Fibroblast of lung (primary cell): Measurements from ENCODE around the gene ETS2. TPM values are rescaled to one million over a fixed set of nuclear protein-coding genes. Genes with fewer than 3 reads are reported as not detected.

Source experiments
- DNase-seq, 2 donors: peaks; one replicate each; pipeline versions ENCODE4 v3.0.0 to v3.0.0-alpha.2; 2010; ENCODE audit warnings: low read depth in 2 of 2
- H2AFZ ChIP-seq: 2 replicates; pipeline ENCODE4 v1.5.1; 2012; ENCODE audit warnings: low read length, control low read depth, inconsistent platforms
- H3K27ac ChIP-seq: 2 replicates; pipeline ENCODE4 v1.5.1; 2011; ENCODE audit warnings: low read length, control low read depth; ENCODE audit not compliant: insufficient read depth
- H3K27me3 ChIP-seq: 2 replicates; pipeline ENCODE4 v1.5.1; 2011; ENCODE audit warnings: mild to moderate bottlenecking, low read length; ENCODE audit not compliant: control insufficient read depth, insufficient read depth
- H3K36me3 ChIP-seq: 2 replicates; pipeline ENCODE4 v1.5.1; 2011; ENCODE audit warnings: low read length; ENCODE audit not compliant: control insufficient read depth, insufficient read depth
- H3K4me1 ChIP-seq: 2 replicates; pipeline ENCODE4 v1.5.1; 2011; ENCODE audit warnings: low read length; ENCODE audit not compliant: control insufficient read depth, insufficient read depth; ENCODE audit errors: extremely low read depth
- H3K4me2 ChIP-seq: 2 replicates; pipeline ENCODE4 v1.5.1; 2011; ENCODE audit warnings: low read length, control low read depth; ENCODE audit not compliant: insufficient read depth; ENCODE audit errors: extremely low read depth
- H3K4me3 ChIP-seq, 4 experiments: fragments of 200-600 bp in 1 of 4; sonication (generic) in 1 of 4; replicated peaks in 1 of 4; 2 replicates each; pipeline ENCODE4 v1.5.1; 2011 to 2016; ENCODE audit warnings: low read length in 4 of 4, low read depth in 3 of 4, mild to moderate bottlenecking in 3 of 4, control low read depth in 2 of 4, inconsistent platforms in 1 of 4, mixed read lengths in 1 of 4; ENCODE audit not compliant: insufficient read depth in 1 of 4; ENCODE audit errors: control extremely low read depth in 1 of 4
- H3K79me2 ChIP-seq: 2 replicates; pipeline ENCODE4 v1.5.1; 2012; ENCODE audit warnings: mild to moderate bottlenecking, low read length, inconsistent platforms; ENCODE audit not compliant: control insufficient read depth, insufficient read depth
- H3K9ac ChIP-seq: 2 replicates; pipeline ENCODE4 v1.5.1; 2011; ENCODE audit warnings: mild to moderate bottlenecking, low read length, control low read depth; ENCODE audit not compliant: insufficient read depth
- H3K9me3 ChIP-seq: 2 replicates; pipeline ENCODE4 v1.5.1; 2012; ENCODE audit warnings: low read depth, low read length; ENCODE audit not compliant: control insufficient read depth, insufficient read depth
- H4K20me1 ChIP-seq: 2 replicates; pipeline ENCODE4 v1.5.1; 2011; ENCODE audit warnings: low read length; ENCODE audit not compliant: control insufficient read depth, insufficient read depth; ENCODE audit errors: extremely low read depth
- CTCF ChIP-seq, 2 donors: IDR thresholded peaks in 1 of 2; conservative IDR thresholded peaks in 1 of 2; 1 replicate in 1 of 2; 2 replicates in 1 of 2; pipeline ENCODE4 v1.5.1; 2011 to 2012; ENCODE audit warnings: low read length in 2 of 2, control low read depth in 1 of 2, inconsistent platforms in 1 of 2, low read depth in 1 of 2, mild to moderate bottlenecking in 1 of 2
- EZH2 ChIP-seq: IDR thresholded peaks from 2 replicates; pipeline ENCODE4 v1.5.1; 2012; ENCODE audit warnings: low read length, control low read depth, mild to moderate bottlenecking; ENCODE audit errors: missing control alignments
- polyA plus RNA-seq, 2 donors: library from polyadenylated mRNA; depleted of rRNA in 1 of 2; stranded (reverse) in 1 of 2; unstranded in 1 of 2; fragments of >200 nt; gene quantifications; 2 replicates each; pipeline ENCODE4 v1.2.1, GENCODE V29; 2011 to 2012; ENCODE audit warnings: missing spikeins in 1 of 2
- total RNA-seq: library from RNA; depleted of rRNA; stranded (reverse); fragments of >200 nt; gene quantifications from 2 replicates; pipeline ENCODE4 v1.2.1, GENCODE V29; 2014

ETS2 gene
- total and polyA plus RNA-seq, 2 donors (not counting 1 experiment from before 2014, with no cell fraction given), result 28.0 to 77.3 TPM

DNA sequence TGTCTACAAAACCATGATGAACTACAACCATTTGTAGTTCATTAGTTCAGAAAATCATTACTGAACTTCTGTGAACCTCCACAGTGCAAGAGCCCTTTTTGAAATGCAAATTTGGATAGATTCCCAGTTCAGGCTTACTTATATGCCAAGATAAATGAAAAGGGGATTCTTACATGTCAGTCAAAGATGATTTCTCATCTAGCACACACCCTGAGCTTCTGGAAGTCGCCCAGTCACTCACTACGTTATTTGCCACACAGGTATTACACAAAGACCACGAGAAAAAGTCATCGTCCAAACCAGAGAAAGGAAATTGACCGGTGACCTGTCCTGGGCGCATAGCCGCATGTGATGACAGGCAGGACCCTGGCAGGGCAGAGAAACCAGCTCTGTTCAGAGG, 41.8 kb downstream of the ETS2 start:
- Histone ChIP-seq H2AFZ (no peak overlapping the region), H3K79me2 (no peaks in the 10 kb centered on the region), H3K4me3 (no peak overlapping the region), H3K4me2 (no peak overlapping the region), H3K9ac (no peak overlapping the region), H3K9me3 (no peaks in the 10 kb centered on the region), H3K36me3 (no peaks in the 10 kb centered on the region), H3K4me1 (peaks cover 7% of the 10 kb centered on the region), H4K20me1 (no peaks in the 10 kb centered on the region), H3K27ac (no peak overlapping the region), H3K27me3 (no peaks in the 10 kb centered on the region)
- TF ChIP-seq EZH2 (no peak), CTCF (conservative IDR thresholded peaks at IDR 0.05 in 1 of 2, IDR thresholded peaks at IDR 0.05 in 1 of 2; ENCODE audit: low read depth in 1 of 2, low read length in 2 of 2) (no peak)
- DNase-seq, result peak; percentile 54 to 69

DNA sequence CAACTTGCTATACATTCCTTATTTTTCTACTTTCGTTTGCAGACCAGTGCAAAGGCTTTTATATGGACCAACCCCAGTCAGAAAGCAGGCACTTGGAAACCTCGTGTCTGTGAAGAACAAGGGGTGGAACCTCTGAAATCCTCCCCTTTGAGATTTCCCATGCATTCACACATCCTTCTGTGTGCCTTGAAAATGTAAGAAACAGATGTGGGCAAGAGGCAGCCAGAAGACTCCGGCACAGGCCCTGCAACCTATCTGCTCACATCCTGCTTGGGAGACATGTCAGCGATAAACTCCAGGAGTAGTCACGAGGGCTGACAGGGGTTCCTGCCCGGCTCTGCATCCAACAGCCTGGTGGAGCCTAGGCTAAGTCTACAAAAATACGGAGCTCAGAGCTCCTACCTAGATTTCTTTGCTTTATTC, 42.5 kb downstream of the ETS2 start:
- H3K9me3 ChIP-seq, result no peaks in the 10 kb centered on the region
- TF ChIP-seq CTCF (conservative IDR thresholded peaks at IDR 0.05 in 1 of 2, IDR thresholded peaks at IDR 0.05 in 1 of 2; ENCODE audit: low read depth in 1 of 2, low read length in 2 of 2) (no peak), EZH2 (no peak)
- peaks cover 7% of the 10 kb centered on the region for H3K4me1 ChIP-seq
- peak in 1 of 2 donors; percentile 47 for DNase-seq
- H3K36me3 ChIP-seq, result no peaks in the 10 kb centered on the region
- H3K27me3 ChIP-seq, result no peaks in the 10 kb centered on the region
- no peak overlapping the region for H3K9ac ChIP-seq
- no peak overlapping the region for H3K27ac ChIP-seq
- no peak overlapping the region for H2AFZ ChIP-seq
- peak overlapping the region; percentile 17 for H3K4me2 ChIP-seq
- H3K79me2 ChIP-seq, result no peaks in the 10 kb centered on the region
- no peak overlapping the region for H3K4me3 ChIP-seq
- no peaks in the 10 kb centered on the region for H4K20me1 ChIP-seq

DNA sequence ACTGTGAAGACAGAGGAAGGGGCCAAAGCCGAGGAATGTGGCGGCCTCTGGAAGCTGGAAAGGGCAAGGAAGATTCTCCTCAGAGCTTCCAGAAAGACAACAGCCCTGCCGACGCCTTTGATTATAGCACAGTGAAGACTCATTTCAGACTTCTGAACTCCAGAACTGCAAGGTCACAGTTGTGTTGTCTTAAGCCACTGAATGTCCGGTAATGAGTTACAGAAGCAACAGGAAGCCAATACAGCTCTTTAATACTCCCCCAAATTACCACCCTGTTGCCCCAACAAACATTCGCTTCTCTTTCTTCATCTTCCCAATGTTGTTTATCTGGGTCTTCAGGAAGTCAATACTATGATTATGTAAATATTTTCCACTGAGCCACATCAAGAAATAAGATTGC, 44.0 kb downstream of the ETS2 start:
- Histone ChIP-seq H3K36me3 (no peaks in the 10 kb centered on the region), H3K79me2 (no peaks in the 10 kb centered on the region), H3K9me3 (no peaks in the 10 kb centered on the region), H3K9ac (no peak overlapping the region), H4K20me1 (no peaks in the 10 kb centered on the region), H3K4me1 (peaks cover 2% of the 10 kb centered on the region), H3K27ac (no peak overlapping the region), H3K4me2 (no peak overlapping the region), H3K27me3 (no peaks in the 10 kb centered on the region), H3K4me3 (no peak overlapping the region), H2AFZ (no peak overlapping the region)
- DNase-seq, result no peak
- TF ChIP-seq EZH2 (no peak), CTCF (conservative IDR thresholded peaks at IDR 0.05 in 1 of 2, IDR thresholded peaks at IDR 0.05 in 1 of 2; ENCODE audit: low read depth in 1 of 2, low read length in 2 of 2) (no peak)
